NCI-H128 (cell line): Measurements from ENCODE around the gene CFB.
"Not testable (repeated sequence)": the region's sequence is repeated elsewhere in the genome, so short reads cannot be mapped to it uniquely, and the experiment has no call there.

ENCODE experiments used
- DNase-seq: peaks from one replicate; lab custom pipeline; 2025; ENCODE audit not compliant: unreplicated experiment; lab: John Stamatoyannopoulos, UW

CFB gene

DNA sequence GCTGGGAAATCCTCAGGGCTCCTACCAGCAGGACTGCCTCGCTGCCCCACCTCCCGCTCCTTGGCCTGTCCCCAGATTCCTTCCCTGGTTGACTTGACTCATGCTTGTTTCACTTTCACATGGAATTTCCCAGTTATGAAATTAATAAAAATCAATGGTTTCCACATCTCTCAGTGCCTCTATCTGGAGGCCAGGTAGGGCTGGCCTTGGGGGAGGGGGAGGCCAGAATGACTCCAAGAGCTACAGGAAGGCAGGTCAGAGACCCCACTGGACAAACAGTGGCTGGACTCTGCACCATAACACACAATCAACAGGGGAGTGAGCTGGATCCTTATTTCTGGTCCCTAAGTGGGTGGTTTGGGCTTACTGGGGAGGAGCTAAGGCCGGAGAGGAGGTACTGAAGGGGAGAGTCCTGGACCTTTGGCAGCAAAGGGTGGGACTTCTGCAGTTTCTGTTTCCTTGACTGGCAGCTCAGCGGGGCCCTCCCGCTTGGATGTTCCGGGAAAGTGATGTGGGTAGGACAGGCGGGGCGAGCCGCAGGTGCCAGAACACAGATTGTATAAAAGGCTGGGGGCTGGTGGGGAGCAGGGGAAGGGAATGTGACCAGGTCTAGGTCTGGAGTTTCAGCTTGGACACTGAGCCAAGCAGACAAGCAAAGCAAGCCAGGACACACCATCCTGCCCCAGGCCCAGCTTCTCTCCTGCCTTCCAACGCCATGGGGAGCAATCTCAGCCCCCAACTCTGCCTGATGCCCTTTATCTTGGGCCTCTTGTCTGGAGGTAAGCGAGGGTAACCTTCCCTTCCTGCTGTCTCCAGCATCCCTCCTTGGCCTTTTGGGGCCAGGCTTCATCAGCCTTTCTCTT, at the start of gene CFB:
Gene CFB (plus strand): TSS at position 589 of the 863 bp plus-strand sequence. CDS start 127 bp downstream, at position 716.
- DNase-seq = no peak

DNA sequence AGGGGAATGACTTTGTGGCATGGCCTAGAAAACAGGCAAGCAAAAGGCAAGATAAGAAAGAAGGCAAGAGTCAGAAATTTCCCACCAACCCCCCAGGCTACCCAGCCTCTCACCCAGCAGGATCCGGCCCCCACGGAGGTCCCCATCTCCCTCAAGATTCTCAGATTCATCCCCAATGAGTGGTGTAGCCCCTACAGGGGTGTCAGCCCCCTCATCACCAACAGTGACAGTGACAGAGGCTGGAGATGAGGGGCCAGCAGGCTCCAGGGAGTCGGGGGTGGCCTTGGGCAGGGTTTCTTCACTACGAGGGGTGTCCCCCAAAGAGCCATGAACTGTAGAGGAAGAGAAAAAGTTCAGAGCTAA, 49.4 kb upstream of the CFB start:
- DNase-seq = no peak

DNA sequence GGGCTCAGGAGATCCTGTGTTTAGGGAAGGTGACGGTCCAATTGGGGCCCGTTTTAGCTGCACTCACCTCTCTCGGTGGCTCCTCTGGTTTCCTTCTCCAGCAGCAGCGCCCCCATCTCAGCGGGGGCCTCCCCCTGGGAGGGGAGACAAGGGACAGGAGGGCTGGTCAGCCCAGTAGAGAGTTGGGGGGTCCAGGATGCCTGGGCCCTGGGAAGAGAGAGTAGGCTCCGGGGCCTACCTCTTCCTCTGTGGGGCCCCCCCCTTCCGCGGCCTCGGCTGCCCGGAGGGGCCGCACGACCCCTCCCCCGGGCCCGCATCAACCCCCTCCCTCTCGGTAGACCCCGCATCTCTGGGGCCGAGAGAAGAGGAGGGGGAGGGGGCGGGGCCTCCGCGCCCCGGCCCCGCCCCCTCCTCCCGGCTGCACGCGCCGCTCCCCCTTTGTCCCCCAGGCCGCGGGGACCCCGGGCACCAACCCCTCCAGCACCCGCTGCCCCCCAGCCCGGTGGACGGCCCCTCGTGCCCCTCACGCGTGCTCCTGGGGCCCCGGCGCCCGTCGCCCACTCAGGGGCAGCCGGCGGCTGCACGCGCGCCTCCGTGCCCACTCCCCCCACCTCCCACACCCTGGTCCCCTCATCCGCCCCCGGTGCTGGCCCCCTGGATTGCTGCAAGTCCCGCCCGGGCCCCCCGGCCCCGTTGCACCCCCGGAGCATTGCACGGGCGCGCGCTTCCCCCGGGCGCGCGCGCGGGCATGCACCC, 48.9 kb upstream of the CFB start:
- DNase-seq = no peak

DNA sequence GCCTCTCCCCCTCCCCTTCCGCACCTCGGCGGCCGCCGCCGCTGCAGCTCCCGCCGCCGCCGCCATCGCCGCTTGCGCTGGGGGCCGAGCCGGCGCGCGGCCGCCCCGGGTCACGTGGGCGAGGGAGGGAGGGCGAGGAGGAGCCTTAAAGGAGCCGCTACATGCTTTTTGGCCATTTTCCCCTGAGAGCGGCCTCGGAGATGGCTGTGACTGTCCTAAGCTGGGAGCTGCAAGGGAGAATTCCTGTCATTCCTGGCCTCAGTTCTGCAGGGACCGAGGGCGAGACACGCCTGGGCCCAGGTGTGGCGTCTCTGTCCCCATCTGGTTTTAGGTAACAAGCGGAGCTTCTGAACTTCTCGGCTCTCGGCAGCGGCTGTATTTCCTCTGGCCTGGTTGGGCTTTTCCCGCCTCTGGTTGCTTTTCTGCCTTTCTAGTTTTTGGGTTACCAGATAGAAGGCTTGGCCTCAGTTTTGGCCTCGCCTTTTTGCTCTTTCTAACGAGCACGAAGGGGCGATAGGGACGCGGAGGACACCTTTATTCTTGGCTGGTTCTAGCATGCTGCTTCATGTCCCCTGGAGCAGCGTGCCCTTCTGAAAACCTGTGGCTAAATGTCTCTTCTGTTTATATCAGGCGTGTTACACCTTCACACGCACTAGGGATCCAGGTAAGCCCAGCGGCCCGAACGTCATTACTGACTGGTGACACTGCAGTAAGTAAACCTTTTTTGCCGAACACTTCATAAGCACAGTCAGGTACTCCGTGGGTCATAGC, 48.1 kb upstream of the CFB start, which contains the start of gene EHMT2:
Gene EHMT2 (minus strand): TSS at position 87 of the 771 bp plus-strand sequence. CDS start 21 bp downstream, at position 66.
- peak; percentile 51 for DNase-seq

DNA sequence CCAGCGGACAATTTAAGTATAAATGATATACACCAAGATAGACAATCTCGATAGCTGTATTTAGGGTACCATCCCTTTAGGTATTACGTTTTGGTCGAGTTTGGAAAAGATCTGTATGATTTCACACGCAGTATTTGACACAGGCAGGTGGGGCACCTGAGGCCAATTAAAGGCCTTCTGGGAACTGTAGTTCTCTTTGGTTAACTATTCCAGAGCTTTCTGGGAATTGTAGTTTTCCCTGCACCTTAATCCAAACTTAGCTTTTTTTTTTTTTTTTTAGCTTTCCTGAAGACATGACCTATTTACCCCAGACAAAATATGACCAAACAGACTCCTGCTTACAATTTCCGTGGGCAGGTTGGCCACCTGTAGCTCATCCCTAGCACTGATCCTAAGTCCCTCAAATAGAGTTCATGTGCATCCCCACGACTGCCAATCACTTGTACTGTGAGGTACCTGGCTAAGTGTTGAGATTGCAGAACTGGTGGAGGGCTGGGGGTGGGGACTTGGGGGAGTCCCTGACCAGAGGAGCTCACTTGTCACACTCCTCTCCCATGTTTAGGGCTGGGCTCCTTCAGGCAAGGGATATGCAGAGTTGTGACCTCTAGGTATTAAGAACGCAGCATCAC, 47.4 kb upstream of the CFB start:
- peak; percentile 34 for DNase-seq

DNA sequence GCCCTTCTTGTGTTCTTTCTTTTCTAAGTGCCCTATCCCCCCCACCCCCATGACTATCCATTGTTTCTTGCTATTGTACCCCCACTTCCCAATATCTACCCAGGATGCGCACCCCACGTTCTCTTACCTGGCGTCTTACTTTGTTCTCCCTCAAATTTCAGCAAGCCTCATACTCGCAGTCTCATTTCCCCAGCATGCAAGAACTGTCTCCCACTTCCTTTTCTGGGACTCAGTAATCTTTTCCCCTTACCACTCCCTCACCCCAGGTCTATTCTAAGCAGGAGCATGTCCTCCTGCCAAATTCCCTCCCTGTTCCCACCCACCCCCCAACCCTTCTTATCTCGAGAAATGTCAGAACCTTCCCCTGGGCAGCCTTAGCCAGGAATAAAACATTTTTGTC, 46.7 kb upstream of the CFB start:
- DNase-seq = no peak

DNA sequence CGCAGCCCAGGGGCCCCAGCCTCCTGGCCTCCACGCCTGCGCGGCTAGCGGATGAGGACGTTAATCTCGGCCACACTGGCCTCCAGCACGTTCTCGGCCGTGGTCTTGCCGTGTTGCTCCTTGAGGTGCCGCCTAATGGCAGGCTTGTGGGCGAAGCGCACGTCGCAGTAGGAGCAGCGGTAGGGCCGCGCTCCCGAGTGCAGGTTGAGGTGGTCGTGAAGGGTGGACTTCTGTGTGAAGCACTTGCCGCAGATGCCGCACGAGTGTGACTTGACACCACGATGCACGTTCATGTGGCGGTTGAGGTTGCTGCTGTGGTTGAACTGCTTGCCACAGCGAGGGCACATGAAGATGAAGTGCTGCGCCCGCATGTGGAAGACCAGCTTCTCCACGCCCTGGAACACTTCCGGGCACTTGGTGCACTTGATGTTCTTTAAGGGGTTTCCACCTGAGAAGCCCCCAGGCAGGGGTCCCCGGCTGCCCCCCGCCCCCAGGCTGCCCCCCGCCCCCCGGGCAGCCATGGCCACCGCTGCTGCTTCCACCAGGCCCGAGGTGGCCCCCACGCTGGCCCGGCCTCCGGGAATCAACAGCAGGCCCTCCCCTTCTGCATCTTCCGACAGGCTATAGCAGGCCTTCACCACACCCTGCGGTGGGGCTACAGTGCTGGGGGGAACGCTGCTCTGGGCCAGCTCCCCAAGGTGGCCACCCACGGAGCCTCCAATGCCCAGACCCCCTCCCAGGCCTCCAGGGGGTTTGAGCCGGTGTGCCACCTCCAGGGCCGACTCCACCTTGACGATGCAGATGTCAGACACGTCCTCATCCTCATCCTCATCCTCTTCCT, 45.8 kb upstream of the CFB start:
- no peak for DNase-seq

DNA sequence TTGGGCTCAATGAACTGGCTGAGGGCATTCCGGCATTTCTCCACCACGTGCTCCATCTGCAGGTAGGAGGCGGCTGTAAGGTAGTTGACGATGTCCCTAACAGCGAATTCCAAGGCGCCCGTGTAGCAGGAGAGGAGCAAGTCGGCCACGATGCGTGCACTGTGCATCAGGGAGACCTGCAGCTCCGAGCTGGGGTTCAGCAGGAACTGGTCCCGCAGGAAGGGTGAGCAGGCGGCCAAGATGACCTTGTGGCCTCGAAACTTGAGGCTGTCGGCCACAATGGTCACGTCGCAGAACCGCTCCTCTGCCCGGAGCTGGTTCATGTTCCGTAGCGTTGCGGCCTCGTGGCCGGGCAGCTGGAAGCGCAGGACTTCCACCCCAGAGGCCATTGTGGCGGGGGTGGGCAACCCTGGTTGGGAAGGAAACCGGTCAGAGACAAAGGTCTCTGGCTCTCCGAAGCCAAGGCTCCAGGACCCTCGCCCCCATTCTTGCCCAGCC, 44.9 kb upstream of the CFB start:
- DNase-seq = no peak

DNA sequence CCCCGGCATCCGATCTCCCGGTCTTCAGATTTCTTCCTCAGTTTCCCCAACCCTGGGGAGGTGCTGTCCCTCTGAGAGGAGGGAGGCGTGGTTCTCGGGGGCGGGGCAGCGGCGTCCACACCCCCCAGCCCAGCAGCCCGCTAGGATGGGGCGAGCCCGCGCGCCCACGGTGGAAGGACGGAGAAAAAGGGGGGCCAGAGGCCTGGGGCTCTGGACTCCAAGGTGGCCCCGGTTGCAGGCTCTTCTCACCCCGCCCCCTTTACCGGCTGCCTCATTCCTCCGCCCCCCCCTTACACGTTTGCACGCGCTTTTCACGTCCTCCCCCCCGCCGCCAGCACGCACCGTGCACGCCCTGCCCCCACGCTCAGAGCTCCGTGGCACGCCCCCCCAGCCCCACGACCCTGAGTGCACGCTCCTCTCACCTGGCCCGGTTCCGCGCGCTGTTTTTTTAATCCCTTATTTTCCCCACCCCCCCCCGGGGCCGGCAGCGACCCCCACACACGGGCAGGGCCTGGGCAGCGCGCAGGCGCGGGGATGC, 44.4 kb upstream of the CFB start:
- DNase-seq = no peak

DNA sequence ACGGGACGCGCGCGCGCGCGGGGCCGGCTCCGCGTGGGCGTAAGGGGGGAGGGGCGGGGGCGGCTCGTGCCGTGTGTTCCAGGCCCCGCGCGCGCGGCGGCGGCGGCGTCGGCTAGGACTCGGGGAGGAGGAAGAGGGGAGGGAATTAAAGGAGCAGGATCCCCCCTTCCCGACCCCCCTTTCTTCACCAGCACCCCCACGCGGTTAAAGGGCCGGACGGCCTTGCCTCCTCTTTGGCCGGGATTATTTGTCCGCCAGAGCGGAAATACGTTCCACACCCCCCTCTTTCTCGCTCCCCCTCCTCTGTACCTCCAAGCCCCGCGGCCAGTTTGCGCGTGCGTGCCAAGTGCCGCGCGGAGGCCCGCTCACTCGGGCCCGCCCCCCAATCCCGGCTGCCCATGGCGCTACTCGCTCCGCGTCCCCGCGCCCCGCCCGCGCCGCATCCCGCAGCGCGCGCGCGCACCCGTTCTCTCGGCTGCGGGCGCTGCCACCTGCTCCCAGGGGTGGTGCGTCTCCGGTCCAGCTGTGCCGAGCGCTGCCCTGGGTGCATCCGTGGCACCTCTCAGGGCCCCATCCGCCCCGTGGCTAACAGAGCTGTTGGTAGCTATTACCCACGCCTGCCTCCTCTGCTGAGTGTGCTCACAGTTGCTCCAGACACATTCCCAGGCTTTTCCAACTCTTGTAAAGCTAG, 43.8 kb upstream of the CFB start, which contains the start of gene ZBTB12:
Gene ZBTB12 (minus strand): TSS at position 134 of the 691 bp plus-strand sequence. CDS start 781 bp downstream, outside the sequence.
- peak; percentile 87 for DNase-seq

DNA sequence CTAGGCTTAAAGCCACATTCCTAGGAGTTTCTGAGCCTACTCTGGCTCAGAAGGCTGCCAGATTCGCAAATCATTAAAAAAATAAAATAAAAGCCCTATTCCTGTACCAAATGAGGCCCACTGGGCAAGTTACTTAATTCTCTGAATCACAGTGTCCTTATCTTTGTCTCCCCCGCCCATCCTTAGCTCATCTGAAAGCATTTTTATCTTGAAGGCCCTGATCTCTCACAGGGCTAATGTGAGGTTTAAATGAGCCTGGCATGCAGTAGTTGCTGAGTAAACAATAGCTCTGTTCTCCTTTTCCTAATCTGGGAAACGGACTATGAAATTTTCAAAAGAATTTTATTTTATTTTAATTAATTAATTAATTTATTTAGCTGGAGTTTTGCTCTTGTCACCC, 41.9 kb upstream of the CFB start:
- DNase-seq = no peak

DNA sequence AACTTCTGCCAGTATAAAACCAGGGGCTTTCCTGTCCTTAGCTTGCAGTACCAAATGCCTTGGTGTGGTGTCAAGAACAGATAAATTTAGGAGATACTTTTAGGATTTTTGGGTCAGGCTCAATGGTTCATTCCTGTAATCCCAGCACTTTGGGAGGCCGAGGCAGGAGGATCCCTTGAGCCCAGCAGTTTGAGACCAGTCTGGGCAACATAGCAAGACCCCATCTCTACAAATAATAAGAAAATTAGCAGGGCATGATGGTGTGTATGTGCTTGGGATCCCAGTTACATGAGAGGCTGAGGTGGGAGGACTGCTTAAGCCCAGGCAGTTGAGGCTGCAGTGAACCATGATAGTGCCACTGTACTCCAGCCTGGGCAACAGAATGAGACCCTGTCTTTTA, 40.9 kb upstream of the CFB start:
- no peak for DNase-seq

DNA sequence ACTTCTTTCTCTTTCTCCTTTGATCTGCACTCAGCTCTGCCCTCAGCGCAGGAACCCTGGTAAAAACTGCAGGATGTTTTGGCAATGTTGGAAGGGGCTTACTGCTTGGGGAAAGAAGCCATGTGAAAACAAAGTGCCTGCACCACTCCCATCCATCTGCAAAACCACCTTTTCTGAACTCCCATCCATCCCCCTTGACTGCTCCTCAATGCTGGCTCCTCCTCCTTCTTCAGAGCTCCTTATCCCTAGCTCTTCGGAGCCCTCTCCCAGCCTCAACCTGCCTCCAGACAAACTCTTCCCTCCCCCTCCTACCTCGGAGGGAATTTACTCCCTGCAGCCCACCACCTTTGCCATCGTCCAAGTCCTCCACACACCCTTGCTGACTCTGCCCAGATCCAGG, 39.8 kb upstream of the CFB start:
- no peak for DNase-seq

DNA sequence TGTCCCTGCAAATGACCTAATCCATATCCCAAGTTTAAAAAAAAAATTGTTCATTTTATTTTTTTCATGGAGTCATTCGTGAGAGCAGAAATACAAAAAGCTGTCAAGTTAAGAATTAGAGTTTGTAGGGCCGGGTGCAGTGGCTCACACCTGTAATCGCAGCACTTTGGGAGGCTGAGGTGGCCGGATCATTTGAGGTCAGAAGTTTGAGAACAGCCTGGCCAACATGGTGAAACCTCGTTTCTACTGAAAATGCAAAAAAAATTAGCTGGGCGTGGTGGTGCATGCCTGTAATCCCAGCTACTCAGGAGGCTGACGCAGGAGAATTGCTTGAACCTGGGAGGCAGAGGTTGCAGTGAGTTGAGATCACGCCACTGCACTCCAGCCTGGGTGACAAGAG, 39.2 kb upstream of the CFB start:
- DNase-seq = not testable (repeated sequence)

DNA sequence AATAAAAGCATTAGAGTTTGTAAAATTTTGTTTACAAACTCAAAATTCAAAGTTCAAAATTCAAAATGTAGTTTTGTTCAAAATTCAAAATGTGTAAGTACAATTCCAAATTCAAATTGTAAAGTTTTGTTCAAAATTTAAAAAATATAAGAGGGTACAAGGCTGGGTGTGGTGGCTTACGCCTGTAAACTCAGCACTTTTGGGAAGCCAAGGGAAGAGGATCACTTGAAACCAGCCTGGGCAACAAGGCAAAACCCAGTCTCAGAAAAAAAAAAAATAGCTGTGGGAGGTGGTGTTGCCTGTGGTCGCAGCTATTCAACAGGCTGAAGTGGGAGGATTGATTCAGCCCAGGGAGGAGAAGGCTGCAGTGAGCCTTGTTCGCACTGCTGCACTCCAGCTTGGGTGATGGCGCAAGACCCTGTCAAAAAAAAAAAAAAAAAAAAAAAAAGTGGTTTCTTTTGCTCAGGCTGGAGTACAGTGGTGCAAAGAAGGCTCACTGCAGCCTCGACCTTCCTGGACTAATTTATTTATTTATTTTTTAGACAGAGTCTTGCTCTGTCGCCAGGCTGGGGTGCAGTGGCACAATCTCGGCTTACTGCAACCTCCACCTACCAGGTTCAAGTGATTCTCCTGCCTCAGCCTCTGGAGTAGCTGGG, 38.6 kb upstream of the CFB start:
- no peak for DNase-seq

DNA sequence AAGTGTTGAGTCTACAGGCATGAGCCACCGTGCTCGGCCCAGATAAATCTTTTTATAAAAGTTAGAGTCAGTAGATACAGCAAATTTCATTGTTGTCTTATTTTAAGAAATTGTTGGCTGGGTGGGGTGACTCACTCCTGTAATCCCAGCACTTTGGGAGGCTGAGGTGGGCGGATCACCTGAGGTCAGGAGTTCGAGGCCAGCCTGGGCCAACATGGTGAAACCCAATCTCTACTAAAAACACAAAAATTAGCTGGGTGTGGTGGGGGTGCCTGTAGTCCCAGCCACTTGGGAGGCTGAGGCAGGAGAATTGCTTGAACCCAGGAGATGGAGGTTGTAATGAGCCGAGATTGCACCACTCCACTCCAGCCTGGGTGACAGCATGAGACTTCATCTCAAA, 37.6 kb upstream of the CFB start:
- not testable (repeated sequence) for DNase-seq

DNA sequence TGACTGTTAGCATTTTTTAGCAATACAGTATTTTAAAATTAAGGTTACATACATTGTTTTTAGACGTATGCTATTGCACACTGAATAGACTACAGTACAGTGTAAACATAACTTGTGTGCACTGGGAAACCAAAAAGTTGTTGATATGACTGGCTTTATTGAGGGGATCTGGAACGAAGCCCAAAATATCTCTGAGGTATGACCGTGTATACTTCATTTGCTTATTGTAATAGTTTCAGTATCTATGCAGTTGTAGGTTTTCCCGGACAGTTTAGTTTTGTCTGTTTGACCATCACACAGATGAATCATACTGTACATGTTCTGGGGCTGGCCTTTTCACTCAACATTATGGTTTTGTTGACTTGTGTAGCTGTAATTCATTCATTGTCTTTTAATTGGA, 37.1 kb upstream of the CFB start:
- no peak for DNase-seq

DNA sequence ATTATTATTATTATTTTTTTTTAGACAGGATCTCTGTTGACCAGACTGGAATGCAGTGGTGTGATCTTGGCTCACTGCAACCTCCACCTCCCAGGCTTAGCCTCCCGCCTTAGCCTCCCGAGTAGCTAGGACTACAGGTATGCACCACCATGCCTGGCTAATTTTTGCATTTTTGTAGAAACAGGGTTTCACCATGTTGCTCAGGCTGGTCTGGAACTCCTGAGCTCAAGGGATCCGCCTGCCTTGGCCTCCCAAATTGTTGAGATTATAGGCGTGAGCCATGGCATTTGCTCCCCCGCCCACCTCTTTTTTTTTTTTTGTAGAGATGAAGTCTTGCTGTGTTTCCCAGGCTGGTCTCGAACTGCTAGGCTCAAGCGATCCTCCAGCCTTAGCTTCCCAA, 36.6 kb upstream of the CFB start:
- not testable (repeated sequence) for DNase-seq
